ENCODE measurements around the gene NPC1L1.
"Not testable (repeated sequence)": the region's sequence is repeated elsewhere in the genome, so short reads cannot be mapped to it uniquely, and the experiment has no call there.

GRCh38 chr7:44562622-44562962, 21.5 kb upstream of the NPC1L1 start:
- not testable (repeated sequence) for TF ChIP-seq CTCF (IDR thresholded peaks at IDR 0.05; ENCODE audit: poor library complexity); EZH2phosphoT487 (IDR thresholded peaks at IDR 0.05; ENCODE audit: low read depth, severe bottlenecking, unreplicated experiment)

All from hepatocyte (in vitro differentiated cells).